ENCODE data around the gene CALU. TPM values are rescaled to one million over a fixed set of nuclear protein-coding genes. Genes with fewer than 3 reads are reported as not detected.
A peak's percentile ranks its signal among the peaks of the same experiment; 100 is the strongest.

CALU gene
- total RNA-seq (100 to 1,000 TPM in 1 of 4 donors, 10 to 100 TPM in 3; 52.0 to 236 (median 80.9) TPM), polyA plus RNA-seq (100 to 1,000 TPM in 2 of 3 donors, 10 to 100 TPM in 1; 84.6 to 215 (median 141) TPM)
- long read RNA-seq, donor 1, transcript CALU-202 (7 exons, 2,438 nt) = minor isoform, 32 of 96 reads
- long read RNA-seq, donor 1, transcript CALU-201 (7 exons, 3,357 nt) = major isoform, 52 of 96 reads
- long read RNA-seq, donor 1, partial matches to known transcripts = 3 of 96 reads
- long read RNA-seq, donor 1, other reads (novel, unspliced or antisense) = 9 of 96 reads
- long read RNA-seq, donor 2, full-length matches to known transcripts = 295 of 340 reads
- long read RNA-seq, donor 2, partial matches to known transcripts = 11 of 340 reads
- long read RNA-seq, donor 2, other reads (novel, unspliced or antisense) = 34 of 340 reads

DNA sequence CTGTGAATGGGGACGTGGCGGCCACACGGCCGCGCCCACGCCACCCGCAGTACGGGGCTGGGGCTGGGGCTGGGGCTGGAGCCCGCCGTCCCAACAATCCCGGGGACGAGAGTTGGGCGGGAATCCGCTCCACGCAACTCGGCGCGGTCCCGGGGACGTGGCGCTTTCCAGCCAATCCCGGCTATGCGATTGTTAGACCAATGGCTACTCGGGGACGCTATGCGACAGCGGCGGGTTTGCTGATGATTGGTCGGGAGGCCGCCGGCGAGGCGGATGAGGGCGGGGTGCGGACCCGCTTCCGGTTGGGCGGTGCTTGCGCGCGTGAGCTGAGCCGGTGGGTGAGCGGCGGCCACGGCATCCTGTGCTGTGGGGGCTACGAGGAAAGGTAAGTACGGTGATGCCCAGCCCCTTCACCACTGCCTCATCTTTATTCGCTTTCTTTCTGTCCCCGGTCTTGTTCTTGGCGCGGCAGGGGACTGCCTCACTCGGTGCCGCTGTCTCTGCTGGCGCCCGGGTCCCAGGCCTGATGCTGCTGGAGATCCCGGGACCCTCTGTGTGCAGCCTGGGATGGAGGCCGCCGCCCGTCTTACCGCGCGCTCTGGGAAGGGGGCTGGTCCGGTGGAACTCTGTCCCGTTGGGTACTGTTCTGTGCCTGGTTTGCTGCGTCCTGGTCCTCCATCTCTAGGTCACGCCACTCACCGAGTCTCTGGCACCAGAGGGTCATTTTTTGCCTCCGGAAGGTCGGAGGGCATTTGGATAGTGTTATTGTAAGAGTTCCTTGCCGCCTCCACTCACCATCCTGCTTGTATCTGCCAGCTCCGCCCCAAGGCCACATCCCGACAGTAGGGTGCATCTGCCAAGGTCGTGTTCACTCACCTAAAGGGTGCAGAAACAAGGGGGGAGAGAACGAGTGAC, at the start of gene CALU:
CALU (plus strand) TSS at position 312 of the 915 bp plus-strand sequence. CDS start 9,225 bp downstream, outside the sequence.
- 0% methylated on average over 65 to 74 of the region's 74 CpGs for WGBS, 3 donors
- peaks cover 48% of the 10 kb centered on the region for H3K4me1 ChIP-seq
- intact Hi-C loops (cut with DNase I) = loop anchor here in 1 of 2 donors (5.0 kb wide), 1 partner anchor 88 kb away; no protein-coding TSS in a partner anchor
- ATAC-seq (peak; percentile 97 to 99 (median 98)), DNase-seq (peak; percentile 97 to 98)
- no peaks in the 10 kb centered on the region for H3K36me3 ChIP-seq (ENCODE audit: insufficient read depth in 1 of 2, low read depth in 1 of 2)
- peak within 1 kb of the TSS; percentile 100 for H3K4me3 ChIP-seq
- TF ChIP-seq, protein P1, sequence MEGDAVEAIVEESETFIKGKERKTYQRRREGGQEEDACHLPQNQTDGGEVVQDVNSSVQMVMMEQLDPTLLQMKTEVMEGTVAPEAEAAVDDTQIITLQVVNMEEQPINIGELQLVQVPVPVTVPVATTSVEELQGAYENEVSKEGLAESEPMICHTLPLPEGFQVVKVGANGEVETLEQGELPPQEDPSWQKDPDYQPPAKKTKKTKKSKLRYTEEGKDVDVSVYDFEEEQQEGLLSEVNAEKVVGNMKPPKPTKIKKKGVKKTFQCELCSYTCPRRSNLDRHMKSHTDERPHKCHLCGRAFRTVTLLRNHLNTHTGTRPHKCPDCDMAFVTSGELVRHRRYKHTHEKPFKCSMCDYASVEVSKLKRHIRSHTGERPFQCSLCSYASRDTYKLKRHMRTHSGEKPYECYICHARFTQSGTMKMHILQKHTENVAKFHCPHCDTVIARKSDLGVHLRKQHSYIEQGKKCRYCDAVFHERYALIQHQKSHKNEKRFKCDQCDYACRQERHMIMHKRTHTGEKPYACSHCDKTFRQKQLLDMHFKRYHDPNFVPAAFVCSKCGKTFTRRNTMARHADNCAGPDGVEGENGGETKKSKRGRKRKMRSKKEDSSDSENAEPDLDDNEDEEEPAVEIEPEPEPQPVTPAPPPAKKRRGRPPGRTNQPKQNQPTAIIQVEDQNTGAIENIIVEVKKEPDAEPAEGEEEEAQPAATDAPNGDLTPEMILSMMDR (IDR thresholded peaks at IDR 0.05) = no peak
- H3K27ac ChIP-seq = peak within 1 kb of the TSS; percentile 99
- no peaks in the 10 kb centered on the region for H3K9me3 ChIP-seq
- H3K27me3 ChIP-seq (ENCODE audit: insufficient read depth in 3 of 3, low read length in 2 of 3) = no peaks in the 10 kb centered on the region

DNA sequence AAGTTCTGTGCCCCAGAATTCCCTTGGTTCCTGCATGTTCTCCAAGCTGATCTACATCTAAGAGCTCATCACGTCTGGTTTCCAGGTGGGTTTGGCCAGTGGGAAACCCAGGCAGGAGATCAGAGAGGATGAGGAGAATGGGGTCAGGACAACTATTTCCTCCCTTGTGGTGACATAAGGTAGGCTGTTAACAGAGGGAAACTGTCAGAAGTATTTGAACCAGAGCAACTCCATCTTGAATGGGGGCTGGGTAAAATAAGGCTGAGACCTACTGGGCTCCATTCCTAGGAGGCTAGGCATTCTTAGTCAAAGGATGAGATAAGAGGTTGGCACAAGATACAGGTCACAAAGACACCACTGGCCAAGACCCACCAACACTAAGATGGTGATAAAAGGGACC, 47.9 kb upstream of the CALU start:
- Histone ChIP-seq H3K4me1 (no peaks in the 10 kb centered on the region), H3K36me3 (ENCODE audit: insufficient read depth in 1 of 2, low read depth in 1 of 2) (peaks cover 0 to 7% of the 10 kb centered on the region in 2 donors), H3K4me3 (no peak overlapping the region), H3K27ac (no peak overlapping the region), H3K27me3 (ENCODE audit: insufficient read depth in 3 of 3, low read length in 2 of 3) (peaks cover 0 to 13% (median 1%) of the 10 kb centered on the region in 3 donors), H3K9me3 (no peaks in the 10 kb centered on the region)
- 66 to 71% (median 67%) methylated on average over 1 of the region's 1 CpG for WGBS, 3 donors
- intact Hi-C loops (cut with DNase I) = no loop called here
- ATAC-seq = peak in 1 of 4 donors; percentile 8
- TF ChIP-seq, protein P1 (IDR thresholded peaks at IDR 0.05) = no peak
- DNase-seq = no peak

DNA sequence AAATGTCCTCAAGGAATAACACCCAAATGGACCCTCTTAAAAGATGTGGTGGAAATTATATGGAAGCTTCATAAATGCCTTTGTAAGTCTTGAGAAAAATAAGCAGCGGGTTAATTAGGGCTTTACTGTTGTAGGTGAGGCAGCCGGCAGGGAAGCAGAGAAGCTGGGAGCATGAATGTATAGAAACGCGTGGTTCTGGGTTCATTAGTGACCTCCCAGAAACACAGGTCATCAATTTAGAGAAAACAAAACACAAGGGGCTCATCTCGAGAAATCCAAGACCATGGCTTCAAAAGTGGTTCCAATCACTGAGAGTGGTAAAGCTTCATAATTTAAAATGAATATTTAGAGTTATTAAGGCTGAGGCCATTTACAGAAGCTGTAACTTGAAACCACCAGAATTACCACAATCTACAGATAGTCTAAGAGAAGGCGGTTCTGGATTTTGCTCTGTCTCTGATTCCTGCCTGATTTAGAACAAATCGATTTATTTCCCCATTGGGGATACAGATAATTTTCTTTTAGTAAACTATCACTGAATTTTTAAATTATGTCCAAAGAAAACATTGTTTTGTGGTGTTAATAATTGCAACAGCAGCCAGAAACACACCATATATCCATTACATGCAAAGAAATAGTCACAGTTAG, 46.4 kb upstream of the CALU start:
- Histone ChIP-seq H3K4me3 (no peak overlapping the region), H3K27ac (no peak overlapping the region), H3K4me1 (peaks cover 7% of the 10 kb centered on the region), H3K9me3 (no peaks in the 10 kb centered on the region), H3K27me3 (ENCODE audit: insufficient read depth in 3 of 3, low read length in 2 of 3) (peaks cover 0 to 28% (median 5%) of the 10 kb centered on the region in 3 donors), H3K36me3 (ENCODE audit: insufficient read depth in 1 of 2, low read depth in 1 of 2) (no peaks in the 10 kb centered on the region)
- TF ChIP-seq, protein P1 (IDR thresholded peaks at IDR 0.05) = no peak
- WGBS, 3 donors = 49 to 58% (median 56%) methylated on average over 7 of the region's 7 CpGs
- DNase-seq (no peak), ATAC-seq (no peak)
- intact Hi-C loops (cut with DNase I) = no loop called here

DNA sequence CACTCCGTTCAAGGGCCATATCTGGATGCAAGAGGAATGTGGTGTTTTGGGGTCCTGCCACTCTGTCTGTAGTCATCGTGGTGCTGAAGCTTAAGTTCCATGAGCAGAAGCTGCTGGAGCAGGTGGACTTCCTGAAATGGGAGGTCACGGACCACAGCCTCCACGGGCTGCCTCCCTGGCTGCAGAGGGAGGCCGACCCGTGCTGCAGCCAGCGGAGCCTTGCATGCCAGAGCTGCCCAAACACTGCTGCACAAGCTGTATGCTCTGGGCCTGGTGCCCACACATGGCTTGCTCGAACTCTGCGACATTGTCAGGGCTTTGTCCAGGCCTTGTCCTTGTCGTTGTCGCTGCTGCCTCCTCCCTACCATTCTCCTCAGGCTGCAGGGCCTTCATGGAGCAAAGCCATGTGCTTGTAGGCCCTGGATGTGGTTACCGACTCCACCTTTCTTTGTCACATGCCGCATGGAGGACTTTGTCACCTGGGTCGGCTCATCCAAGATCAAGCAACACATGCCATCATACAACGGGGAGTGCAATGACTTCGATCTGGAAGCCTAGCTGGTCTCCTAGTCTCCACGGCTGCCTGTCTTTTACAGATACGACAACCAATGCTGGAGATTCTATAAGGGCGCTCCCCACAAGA, 45.7 kb upstream of the CALU start:
- ATAC-seq (no peak), DNase-seq (no peak)
- Histone ChIP-seq H3K27ac (no peak overlapping the region), H3K9me3 (no peaks in the 10 kb centered on the region), H3K4me3 (no peak overlapping the region), H3K4me1 (peaks cover 9% of the 10 kb centered on the region), H3K36me3 (ENCODE audit: insufficient read depth in 1 of 2, low read depth in 1 of 2) (no peaks in the 10 kb centered on the region), H3K27me3 (ENCODE audit: insufficient read depth in 3 of 3, low read length in 2 of 3) (peaks cover 0 to 34% (median 9%) of the 10 kb centered on the region in 3 donors)
- WGBS, 3 donors = 80 to 83% (median 81%) methylated on average over 19 of the region's 19 CpGs
- TF ChIP-seq, protein P1 (IDR thresholded peaks at IDR 0.05) = no peak
- intact Hi-C loops (cut with DNase I) = no loop called here

All from psoas muscle (tissue), 8 donors.